ENCODE measurements around the gene IGFN1.

GRCh38 chr1:201228011-201228983 lies 37.7 kb downstream of the IGFN1 start:
- TF ChIP-seq CTCF (IDR thresholded peaks at IDR 0.05; ENCODE audit: low read depth, low read length, missing input control): no peak
- no peak for TF ChIP-seq JUND (IDR thresholded peaks at IDR 0.05)
